BE2C (cell line): ENCODE results near the gene EIF4E1B.

Experiments
- DNase-seq: peaks from one replicate; pipeline ENCODE4 v3.0.0-alpha.2; 2020
- H3K27me3 ChIP-seq: fragments of 250-450 bp; sonication (Bioruptor Pico); 2 replicates; pipeline ENCODE4 v1.5.1; 2020; ENCODE audit warnings: mild to moderate bottlenecking
- H3K36me3 ChIP-seq: fragments of 250-450 bp; sonication (Bioruptor Pico); 2 replicates; pipeline ENCODE4 v1.5.1; 2020; ENCODE audit warnings: mild to moderate bottlenecking
- H3K4me1 ChIP-seq: fragments of 250-450 bp; sonication (Bioruptor Pico); 2 replicates; pipeline ENCODE4 v1.5.1; 2020
- H3K4me3 ChIP-seq: 2 replicates; pipeline ENCODE4 v1.5.1; 2011; ENCODE audit warnings: low read depth, low read length
- H3K9me3 ChIP-seq: fragments of 250-450 bp; sonication (Bioruptor Pico); 2 replicates; pipeline ENCODE4 v1.5.1; 2020
- TF ChIP-seq, protein P1 (sequence below): IDR thresholded peaks from 2 replicates; pipeline ENCODE4 v1.5.1; 2012; ENCODE audit warnings: mild to moderate bottlenecking, low read depth, low read length

EIF4E1B gene

DNA sequence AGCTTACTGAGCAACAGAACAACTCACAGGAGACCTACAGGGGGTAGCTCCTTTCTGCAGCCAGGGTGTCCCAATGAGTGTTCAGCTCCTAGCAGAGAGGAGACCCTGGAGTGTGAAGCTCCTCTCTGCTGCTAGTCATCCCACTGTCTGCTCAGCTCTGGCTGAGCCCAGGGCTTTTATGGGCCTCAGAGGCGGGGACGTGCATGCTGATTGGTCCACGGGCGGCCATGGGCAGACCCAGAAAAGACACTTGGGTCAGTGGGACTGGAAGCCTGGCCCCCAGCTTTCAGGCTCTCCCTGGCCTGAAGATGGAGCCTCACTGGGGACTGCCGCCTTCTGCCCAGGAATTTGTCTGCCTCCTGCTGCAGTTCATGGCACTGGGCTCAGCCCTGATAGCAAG is 57.4 kb downstream of the EIF4E1B start:
- Histone ChIP-seq H3K4me1 (no peaks in the 10 kb centered on the region), H3K36me3 (no peaks in the 10 kb centered on the region), H3K9me3 (no peaks in the 10 kb centered on the region), H3K27me3 (no peaks in the 10 kb centered on the region), H3K4me3 (no peak overlapping the region)
- TF ChIP-seq, protein P1, sequence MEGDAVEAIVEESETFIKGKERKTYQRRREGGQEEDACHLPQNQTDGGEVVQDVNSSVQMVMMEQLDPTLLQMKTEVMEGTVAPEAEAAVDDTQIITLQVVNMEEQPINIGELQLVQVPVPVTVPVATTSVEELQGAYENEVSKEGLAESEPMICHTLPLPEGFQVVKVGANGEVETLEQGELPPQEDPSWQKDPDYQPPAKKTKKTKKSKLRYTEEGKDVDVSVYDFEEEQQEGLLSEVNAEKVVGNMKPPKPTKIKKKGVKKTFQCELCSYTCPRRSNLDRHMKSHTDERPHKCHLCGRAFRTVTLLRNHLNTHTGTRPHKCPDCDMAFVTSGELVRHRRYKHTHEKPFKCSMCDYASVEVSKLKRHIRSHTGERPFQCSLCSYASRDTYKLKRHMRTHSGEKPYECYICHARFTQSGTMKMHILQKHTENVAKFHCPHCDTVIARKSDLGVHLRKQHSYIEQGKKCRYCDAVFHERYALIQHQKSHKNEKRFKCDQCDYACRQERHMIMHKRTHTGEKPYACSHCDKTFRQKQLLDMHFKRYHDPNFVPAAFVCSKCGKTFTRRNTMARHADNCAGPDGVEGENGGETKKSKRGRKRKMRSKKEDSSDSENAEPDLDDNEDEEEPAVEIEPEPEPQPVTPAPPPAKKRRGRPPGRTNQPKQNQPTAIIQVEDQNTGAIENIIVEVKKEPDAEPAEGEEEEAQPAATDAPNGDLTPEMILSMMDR = no peak
- DNase-seq = no peak

DNA sequence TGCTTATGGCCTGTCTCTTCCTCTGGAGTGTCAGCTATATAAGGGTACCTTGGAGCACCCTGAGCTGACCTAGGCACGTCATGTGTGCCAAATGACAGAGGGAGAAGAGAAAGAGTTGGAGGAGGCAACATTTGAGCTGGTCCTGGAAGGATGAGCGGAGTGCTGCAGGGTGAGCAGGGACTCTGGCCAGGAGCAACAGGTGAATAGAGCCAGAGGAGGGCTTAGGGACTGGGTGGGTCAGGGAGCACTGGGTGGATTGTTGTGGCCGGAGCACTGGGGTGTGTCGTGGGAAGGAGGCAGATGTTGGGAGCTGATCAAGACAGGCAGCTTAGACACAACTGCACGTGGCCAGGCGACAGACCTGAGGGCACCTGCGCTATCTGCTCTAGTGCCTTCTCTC is 60.4 kb downstream of the EIF4E1B start:
- Histone ChIP-seq H3K4me3 (no peak overlapping the region), H3K27me3 (no peaks in the 10 kb centered on the region), H3K36me3 (no peaks in the 10 kb centered on the region), H3K4me1 (no peaks in the 10 kb centered on the region), H3K9me3 (no peaks in the 10 kb centered on the region)
- DNase-seq = no peak
- TF ChIP-seq, protein P1 = no peak

DNA sequence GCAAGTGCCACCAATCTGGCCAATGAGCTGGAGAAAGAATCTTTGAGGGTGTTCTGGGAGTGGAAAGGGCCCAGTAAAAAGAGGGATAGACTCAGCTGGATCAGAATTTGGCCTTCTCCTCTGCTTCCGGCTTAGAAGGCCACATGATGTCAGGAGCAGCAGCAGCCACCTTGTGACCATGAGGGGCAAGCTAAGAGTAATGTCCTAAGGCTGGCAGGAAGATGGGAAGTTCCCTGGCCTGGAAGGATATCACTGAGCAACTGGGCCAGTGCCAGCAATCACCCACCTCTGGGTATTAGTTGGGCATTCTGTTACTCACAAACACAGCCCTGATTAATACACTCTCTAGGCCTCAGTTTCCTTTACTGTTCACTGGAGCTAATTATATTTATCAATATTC is 61.0 kb downstream of the EIF4E1B start:
- no peaks in the 10 kb centered on the region for H3K27me3 ChIP-seq
- H3K4me1 ChIP-seq = no peaks in the 10 kb centered on the region
- no peaks in the 10 kb centered on the region for H3K36me3 ChIP-seq
- DNase-seq = no peak
- TF ChIP-seq, protein P1 = no peak
- no peaks in the 10 kb centered on the region for H3K9me3 ChIP-seq
- H3K4me3 ChIP-seq = no peak overlapping the region

DNA sequence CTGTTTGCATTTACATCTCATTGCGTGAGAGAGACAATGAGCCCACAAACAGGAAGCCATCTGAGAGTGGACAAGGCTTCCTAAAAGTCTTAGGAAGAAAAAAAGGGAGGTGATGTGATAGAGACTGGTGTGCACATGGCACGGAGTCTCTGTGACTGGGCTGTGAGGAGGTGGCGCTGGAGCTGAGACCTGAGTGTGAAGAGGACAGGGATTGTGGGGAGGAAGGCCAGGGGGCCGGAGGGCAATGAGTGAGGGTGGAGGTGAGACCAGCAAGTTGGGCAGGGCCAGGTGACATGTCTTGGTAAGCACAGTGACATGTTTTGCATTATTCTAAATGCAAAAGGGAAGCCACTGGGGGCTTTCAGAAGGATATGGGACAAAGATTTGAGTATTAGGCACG is 61.9 kb downstream of the EIF4E1B start:
- Histone ChIP-seq H3K27me3 (no peaks in the 10 kb centered on the region), H3K36me3 (no peaks in the 10 kb centered on the region), H3K4me1 (no peaks in the 10 kb centered on the region), H3K9me3 (no peaks in the 10 kb centered on the region), H3K4me3 (no peak overlapping the region)
- no peak for DNase-seq
- TF ChIP-seq, protein P1 = no peak

DNA sequence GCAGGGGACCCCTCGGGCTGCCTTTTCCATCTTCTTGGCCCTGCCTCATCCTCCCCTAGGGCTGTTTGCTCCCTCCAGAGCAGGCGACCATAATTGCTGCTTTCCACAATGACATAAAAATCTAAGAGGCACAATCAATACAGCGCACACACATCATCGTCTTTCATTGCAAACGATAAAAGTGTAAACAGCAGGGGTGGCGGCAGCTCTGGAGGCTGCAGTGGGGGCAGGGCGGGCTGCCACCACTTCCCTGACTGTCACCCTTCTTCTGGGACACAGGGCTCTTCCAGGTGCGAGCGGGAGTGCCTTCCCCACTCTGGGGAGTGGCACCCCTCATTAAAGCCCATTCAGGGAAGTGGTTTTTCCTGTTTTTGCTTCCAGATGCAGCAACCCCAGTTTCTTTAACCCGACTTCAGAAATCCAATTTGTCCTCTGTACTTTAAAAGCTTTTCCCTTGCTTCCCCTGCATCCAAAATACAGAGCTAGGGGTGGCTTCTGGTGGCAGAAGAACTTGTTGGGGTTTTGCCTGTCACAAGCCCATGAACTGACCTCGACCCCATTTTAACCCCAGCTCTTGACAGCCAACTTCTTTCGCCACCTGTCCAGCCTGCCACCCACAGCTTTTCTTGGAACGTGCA is 62.5 kb downstream of the EIF4E1B start:
- no peaks in the 10 kb centered on the region for H3K27me3 ChIP-seq
- H3K9me3 ChIP-seq = no peaks in the 10 kb centered on the region
- DNase-seq = no peak
- TF ChIP-seq, protein P1 = no peak
- H3K36me3 ChIP-seq = no peaks in the 10 kb centered on the region
- no peaks in the 10 kb centered on the region for H3K4me1 ChIP-seq
- H3K4me3 ChIP-seq = no peak overlapping the region

DNA sequence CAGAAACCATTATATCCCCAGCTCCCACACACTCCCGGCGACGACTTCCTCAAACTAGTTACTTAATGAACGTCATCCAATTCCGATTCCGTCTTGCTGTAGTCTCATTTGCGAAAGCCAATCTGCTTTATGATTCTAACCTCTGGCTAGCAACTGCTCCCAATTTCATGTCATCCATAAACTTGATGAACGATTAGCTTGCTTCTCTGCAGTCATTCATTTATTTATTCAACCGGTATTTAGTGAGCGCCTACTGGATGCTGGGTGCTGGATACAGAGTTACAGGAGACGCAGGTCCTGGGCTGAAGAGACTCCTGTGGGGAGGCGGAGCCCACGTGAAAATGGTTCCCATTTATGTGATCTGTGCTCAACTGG is 63.0 kb downstream of the EIF4E1B start:
- H3K36me3 ChIP-seq = no peaks in the 10 kb centered on the region
- DNase-seq = no peak
- H3K27me3 ChIP-seq = no peaks in the 10 kb centered on the region
- H3K4me1 ChIP-seq = no peaks in the 10 kb centered on the region
- TF ChIP-seq, protein P1 = no peak
- H3K4me3 ChIP-seq = no peak overlapping the region
- no peaks in the 10 kb centered on the region for H3K9me3 ChIP-seq
